NCI-H345 treated with DMSO at 0.1 percent for 48 hours (cell line): Measurements from ENCODE around the gene CDHR1.

Experiments
- DNase-seq: peaks from one replicate; lab custom pipeline; 2025; ENCODE audit not compliant: unreplicated experiment; lab: John Stamatoyannopoulos, UW

CDHR1 gene

GRCh38 chr10:84261236-84261915 lies 67.0 kb downstream of the CDHR1 start:
- DNase-seq: no peak

GRCh38 chr10:84262190-84262956 lies 68.0 kb downstream of the CDHR1 start:
- DNase-seq: no peak

GRCh38 chr10:84263716-84264115 lies 69.4 kb downstream of the CDHR1 start:
- no peak for DNase-seq

GRCh38 chr10:84264611-84265141 lies 70.3 kb downstream of the CDHR1 start:
- peak; percentile 38 for DNase-seq

- peak; percentile 20 for DNase-seq
Observed at GRCh38 chr10:84265418-84265817, 71.1 kb downstream of the CDHR1 start.

- peak; percentile 16 for DNase-seq
Observed at GRCh38 chr10:84267503-84268126, 73.3 kb downstream of the CDHR1 start.

- no peak for DNase-seq
Observed at GRCh38 chr10:84269162-84269561, 74.8 kb downstream of the CDHR1 start.
